GM18951 (cell line): ENCODE measurements around the gene LYSMD3.

Experiments used
- POLR2A ChIP-seq: IDR thresholded peaks from 4 replicates; pipeline ENCODE4 v1.6.1; 2011; ENCODE audit warnings: mild to moderate bottlenecking; ENCODE audit not compliant: insufficient read length, insufficient read depth; ENCODE audit errors: extremely low read depth
- in situ Hi-C: fragments of 300-500 bp; cut with MboI; formaldehyde crosslinking; loops from one replicate; pipeline ENCODE4 v1.12.0; 2022; ENCODE audit warnings: low sequenced_read_pairs, mixed read lengths, inconsistent platforms; ENCODE audit not compliant: unreplicated experiment

LYSMD3 gene

GRCh38 chr5:90534922-90535321 lies 5.5 kb upstream of the LYSMD3 start:
- in situ Hi-C loops, result no loop called here
- no peak for TF ChIP-seq POLR2A

- in situ Hi-C loops, result no loop called here
- TF ChIP-seq POLR2A, result no peak
Measured at GRCh38 chr5:90533794-90534193, 4.4 kb upstream of the LYSMD3 start.

GRCh38 chr5:90530736-90531487 lies 1.5 kb upstream of the LYSMD3 start:
- no peak for TF ChIP-seq POLR2A
- in situ Hi-C loops, result no loop called here

GRCh38 chr5:90529939-90530677 lies 724 bp upstream of the LYSMD3 start:
- in situ Hi-C loops, result no loop called here
- TF ChIP-seq POLR2A, result no peak

GRCh38 chr5:90528601-90529193 lies 687 bp downstream of the LYSMD3 start:
- no peak for TF ChIP-seq POLR2A
- in situ Hi-C loops, result no loop called here

GRCh38 chr5:90519081-90519480 lies 10.3 kb downstream of the LYSMD3 start:
- TF ChIP-seq POLR2A, result no peak
- in situ Hi-C loops, result no loop called here

GRCh38 chr5:90518661-90519060 lies 10.7 kb downstream of the LYSMD3 start:
- in situ Hi-C loops, result no loop called here
- no peak for TF ChIP-seq POLR2A

- in situ Hi-C loops, result no loop called here
- TF ChIP-seq POLR2A, result no peak
Measured at GRCh38 chr5:90514520-90514919, 14.9 kb downstream of the LYSMD3 start.

- no peak for TF ChIP-seq POLR2A
- in situ Hi-C loops, result no loop called here
Measured at GRCh38 chr5:90510438-90510837, 18.9 kb downstream of the LYSMD3 start.

GRCh38 chr5:90506221-90506620 lies 23.2 kb downstream of the LYSMD3 start:
- in situ Hi-C loops, result no loop called here
- TF ChIP-seq POLR2A, result no peak

- TF ChIP-seq POLR2A, result no peak
- in situ Hi-C loops, result no loop called here
Measured at GRCh38 chr5:90504743-90505142, 24.6 kb downstream of the LYSMD3 start.

- TF ChIP-seq POLR2A, result no peak
- in situ Hi-C loops, result no loop called here
Measured at GRCh38 chr5:90503596-90503995, 25.8 kb downstream of the LYSMD3 start.

- TF ChIP-seq POLR2A, result no peak
- in situ Hi-C loops, result no loop called here
Measured at GRCh38 chr5:90495146-90495545, 34.2 kb downstream of the LYSMD3 start.

- no peak for TF ChIP-seq POLR2A
- in situ Hi-C loops, result no loop called here
Measured at GRCh38 chr5:90494043-90494442, 35.3 kb downstream of the LYSMD3 start.
